HG03565 (cell line): ENCODE measurements around the gene AGL.
"Not testable (repeated sequence)": the region's sequence is repeated elsewhere in the genome, so short reads cannot be mapped to it uniquely, and the experiment has no call there.

Experiments used
- ATAC-seq: cut with Tn5 transposase; IDR thresholded peaks from one replicate; pipeline ENCODE4 v1.9.1; 2021; ENCODE audit warnings: mild to moderate bottlenecking, moderate library complexity; ENCODE audit not compliant: unreplicated experiment

AGL gene

DNA sequence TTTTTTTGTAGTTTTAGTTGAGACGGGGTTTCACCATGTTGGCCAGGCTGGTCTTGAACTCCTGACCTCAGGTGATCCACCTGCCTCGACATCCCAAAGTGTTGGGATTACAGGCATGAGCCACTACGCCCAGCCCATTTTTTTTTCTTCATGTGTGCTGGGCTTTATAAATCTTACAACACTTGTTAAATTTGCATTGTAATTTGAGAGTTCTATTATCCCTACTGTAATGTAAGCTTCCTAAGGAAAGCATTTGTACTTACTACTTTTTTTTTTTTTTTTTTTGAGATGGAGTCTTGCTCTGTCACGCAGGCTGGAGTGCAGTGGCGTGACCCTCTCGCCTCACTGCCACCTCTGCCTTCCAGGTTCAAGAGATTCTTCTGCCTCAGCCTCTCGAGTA lies 121.9 kb downstream of the AGL start:
- not testable (repeated sequence) for ATAC-seq
